Sciatic nerve (tissue), 2 donors: ENCODE results near the gene SNX3. TPM values are rescaled to one million over a fixed set of nuclear protein-coding genes. Genes with fewer than 3 reads are reported as not detected.

Experiments
- ATAC-seq: fragments of 200-7000 bp; cut with Tn5 transposase; one replicate; pipeline ENCODE4 v1.9.1; 2020; ENCODE audit warnings: mild to moderate bottlenecking, moderate library complexity
- DNase-seq: peaks from one replicate; pipeline ENCODE4 v3.0.0-alpha.2; 2020; ENCODE audit warnings: low spot score
- intact Hi-C: fragments of 100-400 bp; cut with DNase I; formaldehyde crosslinking; loops from one replicate; pipeline ENCODE4 v1.14.2; 2022
- total RNA-seq: library from RNA; stranded (reverse); fragmentation: NEBNext Ultra II Directional; extraction: Animal tissue kit (Norgen Biotek cat#: 25700); gene quantifications from one replicate; pipeline ENCODE4 v1.2.1, GENCODE V29; 2021
- donor health status: DM: no; HTN: no; CAD: no.
- donor health status: DM: no; HTN: no; CAD: no.

SNX3 gene
- total RNA-seq, 1 donor from 2014 or later, result 145 TPM

GRCh38 chr6:108164543-108164814, 96.4 kb downstream of the SNX3 start:
- DNase-seq (no peak), ATAC-seq (no peak)
- intact Hi-C loops, result no loop called here

DNA sequence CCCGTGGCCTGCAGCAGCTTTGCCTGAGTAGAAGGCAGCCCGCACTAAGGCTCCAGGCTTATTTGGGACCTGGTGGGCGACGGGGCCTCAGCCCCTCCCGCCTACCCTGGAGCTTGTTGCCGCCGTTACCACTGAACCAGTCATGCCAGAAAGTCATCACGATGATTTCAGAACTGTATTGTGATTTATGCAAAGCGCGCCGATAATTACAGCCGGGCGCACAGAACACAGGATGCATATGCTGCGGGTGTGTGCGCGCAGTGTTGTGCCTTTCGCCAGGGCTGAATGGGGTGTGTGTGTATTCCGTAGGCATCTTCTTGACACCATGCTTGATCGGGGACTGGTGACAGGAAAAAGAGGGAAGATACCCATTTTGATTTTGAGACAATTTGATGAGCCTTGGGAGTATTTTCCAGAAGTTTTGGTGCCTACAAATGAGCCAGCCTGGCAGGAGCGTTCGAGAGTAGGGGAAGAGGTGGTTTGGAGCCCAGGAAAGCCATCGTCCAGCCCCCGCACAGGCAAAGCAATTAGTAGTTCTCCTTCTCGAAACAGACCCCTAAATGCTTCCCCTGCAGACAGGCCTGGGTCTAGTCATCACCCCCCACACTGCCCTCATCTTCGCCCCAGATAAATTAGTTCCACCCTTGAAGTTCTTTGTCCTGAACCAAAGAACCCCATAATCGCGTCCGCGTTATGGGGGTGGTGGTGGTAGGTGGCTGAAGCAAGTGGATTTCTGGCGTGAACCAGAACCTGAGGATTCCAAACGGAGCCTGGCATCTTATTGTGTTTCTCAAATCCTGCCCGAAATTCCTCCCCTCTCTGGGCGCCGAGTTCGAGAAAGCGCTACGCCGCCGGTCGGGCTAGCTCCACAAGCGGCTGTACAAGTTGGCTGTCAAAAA, 96.9 kb downstream of the SNX3 start:
- ATAC-seq, result no peak
- intact Hi-C loops, result no loop called here
- DNase-seq, result no peak

DNA sequence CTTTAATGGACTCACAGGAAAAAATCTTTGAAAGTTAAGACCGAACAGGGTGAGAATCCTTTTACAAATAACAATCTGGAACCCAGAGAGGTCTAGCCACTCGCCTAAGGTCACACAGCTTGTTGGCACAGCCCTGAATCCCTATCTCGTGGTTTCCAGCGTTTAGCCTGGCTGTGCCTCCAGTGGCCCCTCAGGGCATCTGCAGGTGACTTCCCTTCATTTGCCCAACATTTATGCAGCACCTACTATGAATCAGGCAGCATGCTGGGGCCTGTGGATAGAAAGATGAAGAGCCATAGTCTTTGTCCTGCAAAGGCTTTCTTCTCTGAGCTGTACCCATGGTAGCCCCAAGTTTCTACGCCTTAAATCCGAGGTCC, 97.6 kb downstream of the SNX3 start:
- DNase-seq (no peak), ATAC-seq (no peak)
- intact Hi-C loops, result no loop called here

DNA sequence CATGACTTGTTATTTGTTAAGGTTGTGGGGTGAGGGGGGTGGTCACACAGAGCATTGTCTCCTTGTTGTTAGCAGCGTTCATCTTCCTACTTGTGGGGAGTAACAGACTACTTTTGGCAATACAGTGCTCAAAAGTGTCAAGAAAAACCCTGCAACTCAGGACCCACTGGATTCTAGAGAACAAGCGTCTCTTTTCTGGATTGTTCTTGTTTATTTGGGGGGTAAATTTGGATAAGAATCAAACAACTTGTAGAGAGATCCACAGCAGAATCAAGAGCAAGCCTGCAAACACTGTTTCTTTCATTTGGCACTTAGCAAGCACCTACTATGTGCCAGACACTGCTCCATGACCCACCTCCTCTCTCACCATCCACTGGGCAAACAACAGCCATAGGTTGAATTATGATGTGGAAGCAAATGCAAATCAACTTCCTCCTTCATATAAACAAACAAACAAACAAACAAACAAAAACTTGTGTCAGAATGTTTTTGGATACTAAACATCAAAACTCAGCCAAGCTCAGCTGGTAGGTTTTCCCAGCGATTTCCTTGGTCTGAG, 99.0 kb downstream of the SNX3 start:
- intact Hi-C loops, result no loop called here
- ATAC-seq, result no peak
- no peak for DNase-seq

Other genes with a start within 250 kb of the SNX3 start
- gene OSTM1, start 186.3 kb downstream of the SNX3 start, total RNA-seq, result 43.2 TPM
- gene NR2E1, start 95.0 kb downstream of the SNX3 start, total RNA-seq, result not detected
- 8.8 TPM for gene AFG1L, start 34.0 kb upstream of the SNX3 start, total RNA-seq